Panc1 (cell line): ENCODE results near the gene ZNF689. TPM values are rescaled to one million over a fixed set of nuclear protein-coding genes. Genes with fewer than 3 reads are reported as not detected.

Source experiments
- ATAC-seq: fragments of 200-7000 bp; cut with Tn5 transposase; 2 replicates; pipeline ENCODE4 v1.9.1; 2020; ENCODE audit warnings: mild to moderate bottlenecking, moderate library complexity
- BruUV-seq: library from RNA; stranded (reverse); fragments of 400-500 nt; replicated peaks from 2 replicates; lab custom pipeline; 2021; lab: Mats Ljungman, UMichigan
- CTCF ChIA-PET: fragments of 300-600 bp; sonication (Branson Sonifier 250); formaldehyde crosslinking; loops from one replicate; lab custom pipeline; 2022; ENCODE audit warnings: antibody characterized with exemption; lab: Charles Lee
- POLR2A ChIA-PET: fragments of 300-600 bp; sonication (Branson Sonifier 250); formaldehyde crosslinking; loops from one replicate; lab custom pipeline; 2022; ENCODE audit warnings: antibody characterized with exemption; lab: Charles Lee
- DNase-seq: peaks from one replicate; pipeline ENCODE4 v3.0.0-alpha.2; 2010; ENCODE audit warnings: low read depth, low spot score
- H3K27ac ChIP-seq: 2 replicates; pipeline ENCODE4 v1.5.1; 2011; ENCODE audit warnings: mild to moderate bottlenecking, low read length, inconsistent platforms
- H3K27me3 ChIP-seq: fragments of 200-500 bp; sonication (Bioruptor generic); 2 replicates; pipeline ENCODE4 v1.6.0; 2014; ENCODE audit warnings: low read length, inconsistent platforms; ENCODE audit not compliant: control insufficient read depth, insufficient read depth
- H3K36me3 ChIP-seq: fragments of 200-500 bp; sonication (Bioruptor generic); 2 replicates; pipeline ENCODE4 v1.5.1; 2014; ENCODE audit warnings: inconsistent platforms, mild to moderate bottlenecking, low read length, moderate library complexity; ENCODE audit not compliant: control insufficient read depth, insufficient read depth
- H3K4me1 ChIP-seq: 2 replicates; pipeline ENCODE4 v1.5.1; 2011; ENCODE audit warnings: inconsistent platforms, mild to moderate bottlenecking, low read length, moderate library complexity; ENCODE audit not compliant: control insufficient read depth, insufficient read depth
- H3K4me3 ChIP-seq, 2 experiments: 2 replicates each; pipeline ENCODE4 v1.5.1; 2011 to 2012; ENCODE audit warnings: low read depth in 2 of 2, low read length in 2 of 2, mild to moderate bottlenecking in 2 of 2, inconsistent platforms in 1 of 2, moderate library complexity in 1 of 2
- H3K9me3 ChIP-seq: fragments of 200-500 bp; sonication (Bioruptor generic); 2 replicates; pipeline ENCODE4 v1.5.1; 2014; ENCODE audit warnings: low read depth, mild to moderate bottlenecking, inconsistent platforms, low read length, moderate library complexity; ENCODE audit not compliant: control insufficient read depth, insufficient read depth
- CTCF ChIP-seq: fragments of 450-650 bp; IDR thresholded peaks from 2 replicates; pipeline ENCODE4 v1.5.1; 2017; ENCODE audit warnings: mild to moderate bottlenecking
- POLR2AphosphoS5 ChIP-seq: IDR thresholded peaks from 2 replicates; pipeline ENCODE4 v1.6.1; 2012; ENCODE audit warnings: mild to moderate bottlenecking, low read depth, low read length, moderate library complexity
- REST ChIP-seq, 2 experiments: IDR thresholded peaks; 2 replicates each; pipeline ENCODE4 v1.6.1; 2011 to 2012; ENCODE audit warnings: low read depth in 2 of 2, control low read depth in 1 of 2, low read length in 1 of 2, mild to moderate bottlenecking in 1 of 2, moderate library complexity in 1 of 2; ENCODE audit not compliant: insufficient read depth in 1 of 2
- SIN3A ChIP-seq: IDR thresholded peaks from 2 replicates; pipeline ENCODE4 v1.6.1; 2012; ENCODE audit warnings: low read depth, mild to moderate bottlenecking, low read length, moderate library complexity, borderline replicate concordance; ENCODE audit not compliant: insufficient read depth
- TCF7L2 ChIP-seq: IDR thresholded peaks from 2 replicates; pipeline ENCODE4 v1.6.1; 2011; ENCODE audit warnings: mild to moderate bottlenecking, low read depth, low read length, inconsistent platforms
- in situ Hi-C: cut with HindIII; loops from 2 replicates; pipeline ENCODE4 v1.10.0; 2016; ENCODE audit warnings: low sequenced_read_pairs, low pct_unique_long_range_greater_than_20kb
- intact Hi-C: fragments of 100-400 bp; cut with micrococcal nuclease; formaldehyde crosslinking; loops from one replicate; pipeline ENCODE4 v1.10.0; 2022; ENCODE audit not compliant: unreplicated experiment
- total RNA-seq: library from RNA; stranded (reverse); gene quantifications from one replicate; pipeline ENCODE4 v1.2.1, GENCODE V29; 2021; ENCODE audit not compliant: unreplicated experiment

ZNF689 gene
- total RNA-seq, 1 experiment from 2014 or later: 16.5 TPM

- Histone ChIP-seq H3K27me3 (no peaks in the 10 kb centered on the region), H3K4me3 (no peak overlapping the region), H3K4me1 (no peaks in the 10 kb centered on the region), H3K27ac (no peak overlapping the region), H3K36me3 (no peaks in the 10 kb centered on the region), H3K9me3 (no peaks in the 10 kb centered on the region)
- ATAC-seq (no peak), DNase-seq (no peak)
- ChIA-PET POLR2A (interaction anchor here (0.7 kb wide), 1 partner anchor 141 kb away, joined by 3 read pairs; no protein-coding TSS in a partner anchor), CTCF (no interaction called here)
- TF ChIP-seq TCF7L2 (no peak), POLR2AphosphoS5 (no peak), REST (IDR thresholded peaks at IDR 0.05; ENCODE audit: insufficient read depth in 1 of 2, low read depth in 2 of 2, low read length in 1 of 2) (no peak), CTCF (no peak), SIN3A (no peak)
- BruUV-seq: no TSS peak
- in situ Hi-C loops (no loop called here), intact Hi-C loops (no loop called here)
Observed at GRCh38 chr16:30622455-30623032, 12.4 kb upstream of the ZNF689 start.

- POLR2A ChIA-PET: interaction anchor here (0.7 kb wide), 1 partner anchor 22 kb away, joined by 9 read pairs; no protein-coding TSS in a partner anchor
Observed at GRCh38 chr16:30621765-30622164, 11.6 kb upstream of the ZNF689 start.

More at GRCh38 chr16:30621765-30622164, 11.6 kb upstream of the ZNF689 start:
- H3K27me3 ChIP-seq: no peaks in the 10 kb centered on the region
- no peaks in the 10 kb centered on the region for H3K4me1 ChIP-seq
- DNase-seq (no peak), ATAC-seq (no peak)
- no peak overlapping the region for H3K4me3 ChIP-seq
- intact Hi-C loops: no loop called here
- H3K36me3 ChIP-seq: no peaks in the 10 kb centered on the region
- H3K27ac ChIP-seq: no peak overlapping the region
- CTCF ChIA-PET: no interaction called here
- BruUV-seq: no TSS peak
- no peaks in the 10 kb centered on the region for H3K9me3 ChIP-seq
- in situ Hi-C loops: no loop called here
- TF ChIP-seq POLR2AphosphoS5: no peak
- TF ChIP-seq CTCF: no peak
- TF ChIP-seq TCF7L2: no peak
- no peak for TF ChIP-seq REST (IDR thresholded peaks at IDR 0.05; ENCODE audit: insufficient read depth in 1 of 2, low read depth in 2 of 2, low read length in 1 of 2)
